Measurements from ENCODE around the gene VGLL4.

- TF ChIP-seq POLR2A (IDR thresholded peaks at IDR 0.05) = no peak
- TF ChIP-seq, protein P1, sequence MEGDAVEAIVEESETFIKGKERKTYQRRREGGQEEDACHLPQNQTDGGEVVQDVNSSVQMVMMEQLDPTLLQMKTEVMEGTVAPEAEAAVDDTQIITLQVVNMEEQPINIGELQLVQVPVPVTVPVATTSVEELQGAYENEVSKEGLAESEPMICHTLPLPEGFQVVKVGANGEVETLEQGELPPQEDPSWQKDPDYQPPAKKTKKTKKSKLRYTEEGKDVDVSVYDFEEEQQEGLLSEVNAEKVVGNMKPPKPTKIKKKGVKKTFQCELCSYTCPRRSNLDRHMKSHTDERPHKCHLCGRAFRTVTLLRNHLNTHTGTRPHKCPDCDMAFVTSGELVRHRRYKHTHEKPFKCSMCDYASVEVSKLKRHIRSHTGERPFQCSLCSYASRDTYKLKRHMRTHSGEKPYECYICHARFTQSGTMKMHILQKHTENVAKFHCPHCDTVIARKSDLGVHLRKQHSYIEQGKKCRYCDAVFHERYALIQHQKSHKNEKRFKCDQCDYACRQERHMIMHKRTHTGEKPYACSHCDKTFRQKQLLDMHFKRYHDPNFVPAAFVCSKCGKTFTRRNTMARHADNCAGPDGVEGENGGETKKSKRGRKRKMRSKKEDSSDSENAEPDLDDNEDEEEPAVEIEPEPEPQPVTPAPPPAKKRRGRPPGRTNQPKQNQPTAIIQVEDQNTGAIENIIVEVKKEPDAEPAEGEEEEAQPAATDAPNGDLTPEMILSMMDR (IDR thresholded peaks at IDR 0.05) = no peak
These were observed 29.7 kb downstream of the VGLL4 start for GRCh38 chr3:11613851-11614487.

All from lower leg skin (tissue), 3 donors.